ENCODE data around the gene TRIM24. TPM values are rescaled to one million over a fixed set of nuclear protein-coding genes. Genes with fewer than 3 reads are reported as not detected.

The TRIM24 gene
- total RNA-seq, 2 donors from 2014 or later = 16.2 to 18.1 TPM

- Mint-ChIP-seq H3K36me3 (ENCODE audit: insufficient read depth in 2 of 2) (peaks cover 19 to 59% of the 10 kb centered on the region in 2 donors), H3K4me3 (no peak overlapping the region), H3K27ac (no peak overlapping the region), H3K9me3 (peaks cover 0 to 5% of the 10 kb centered on the region in 2 donors), H3K4me1 (ENCODE audit: low read depth) (peaks cover 9% of the 10 kb centered on the region), H3K27me3 (ENCODE audit: low read depth) (no peaks in the 10 kb centered on the region)
- DNase-seq (no peak), ATAC-seq (replicated peaks in 1 of 2) (no peak)
Measured at GRCh38 chr7:138543739-138544138, 83.7 kb downstream of the TRIM24 start.

GRCh38 chr7:138545123-138545522 is 85.1 kb downstream of the TRIM24 start:
- Mint-ChIP-seq H3K27ac (no peak overlapping the region), H3K36me3 (ENCODE audit: insufficient read depth in 2 of 2) (peaks cover 27 to 61% of the 10 kb centered on the region in 2 donors), H3K4me1 (ENCODE audit: low read depth) (peaks cover 9% of the 10 kb centered on the region), H3K9me3 (peaks cover 3 to 5% of the 10 kb centered on the region in 2 donors), H3K4me3 (no peak overlapping the region), H3K27me3 (ENCODE audit: low read depth) (no peaks in the 10 kb centered on the region)
- DNase-seq (no peak), ATAC-seq (replicated peaks in 1 of 2) (no peak)

GRCh38 chr7:138546064-138546619 is 86.1 kb downstream of the TRIM24 start:
- H3K27ac Mint-ChIP-seq = no peak overlapping the region
- peaks cover 30 to 62% of the 10 kb centered on the region in 2 donors for H3K36me3 Mint-ChIP-seq (ENCODE audit: insufficient read depth in 2 of 2)
- H3K4me3 Mint-ChIP-seq = no peak overlapping the region
- H3K4me1 Mint-ChIP-seq (ENCODE audit: low read depth) = peaks cover 9% of the 10 kb centered on the region
- H3K9me3 Mint-ChIP-seq = peaks cover 4 to 5% of the 10 kb centered on the region in 2 donors
- ATAC-seq (replicated peaks in 1 of 2) (no peak), DNase-seq (no peak)
- H3K27me3 Mint-ChIP-seq (ENCODE audit: low read depth) = no peaks in the 10 kb centered on the region

- DNase-seq (no peak), ATAC-seq (replicated peaks in 1 of 2) (no peak)
- Mint-ChIP-seq H3K27me3 (ENCODE audit: low read depth) (no peaks in the 10 kb centered on the region), H3K27ac (no peak overlapping the region), H3K4me3 (no peak overlapping the region), H3K9me3 (peaks cover 4 to 5% of the 10 kb centered on the region in 2 donors), H3K4me1 (ENCODE audit: low read depth) (peaks cover 6% of the 10 kb centered on the region), H3K36me3 (ENCODE audit: insufficient read depth in 2 of 2) (peaks cover 31 to 62% of the 10 kb centered on the region in 2 donors)
Measured at GRCh38 chr7:138546829-138547228, 86.8 kb downstream of the TRIM24 start.

GRCh38 chr7:138549082-138549481 is 89.0 kb downstream of the TRIM24 start:
- Mint-ChIP-seq H3K9me3 (peaks cover 4 to 6% of the 10 kb centered on the region in 2 donors), H3K27ac (no peak overlapping the region), H3K4me1 (ENCODE audit: low read depth) (no peaks in the 10 kb centered on the region), H3K36me3 (ENCODE audit: insufficient read depth in 2 of 2) (peaks cover 41 to 66% of the 10 kb centered on the region in 2 donors), H3K4me3 (no peak overlapping the region), H3K27me3 (ENCODE audit: low read depth) (no peaks in the 10 kb centered on the region)
- DNase-seq (no peak), ATAC-seq (replicated peaks in 1 of 2) (no peak)

GRCh38 chr7:138550337-138550736 is 90.3 kb downstream of the TRIM24 start:
- ATAC-seq (replicated peaks in 1 of 2) = no peak
- H3K4me3 Mint-ChIP-seq = no peak overlapping the region
- H3K36me3 Mint-ChIP-seq (ENCODE audit: insufficient read depth in 2 of 2) = peaks cover 42 to 64% of the 10 kb centered on the region in 2 donors
- H3K9me3 Mint-ChIP-seq = peaks cover 4 to 6% of the 10 kb centered on the region in 2 donors
- DNase-seq = no peak
- H3K4me1 Mint-ChIP-seq (ENCODE audit: low read depth) = no peaks in the 10 kb centered on the region
- H3K27me3 Mint-ChIP-seq (ENCODE audit: low read depth) = no peaks in the 10 kb centered on the region
- H3K27ac Mint-ChIP-seq = no peak overlapping the region

GRCh38 chr7:138551102-138551501 is 91.0 kb downstream of the TRIM24 start:
- no peaks in the 10 kb centered on the region for H3K27me3 Mint-ChIP-seq (ENCODE audit: low read depth)
- H3K4me1 Mint-ChIP-seq (ENCODE audit: low read depth) = no peaks in the 10 kb centered on the region
- no peak for DNase-seq
- no peak for ATAC-seq (replicated peaks in 1 of 2)
- no peak overlapping the region for H3K27ac Mint-ChIP-seq
- peaks cover 4 to 6% of the 10 kb centered on the region in 2 donors for H3K9me3 Mint-ChIP-seq
- H3K4me3 Mint-ChIP-seq = no peak overlapping the region
- H3K36me3 Mint-ChIP-seq (ENCODE audit: insufficient read depth in 2 of 2) = peaks cover 41 to 64% of the 10 kb centered on the region in 2 donors

- H3K27ac Mint-ChIP-seq = no peak overlapping the region
- ATAC-seq (replicated peaks in 1 of 2) (no peak), DNase-seq (no peak)
- no peaks in the 10 kb centered on the region for H3K27me3 Mint-ChIP-seq (ENCODE audit: low read depth)
- H3K9me3 Mint-ChIP-seq = peaks cover 14 to 19% of the 10 kb centered on the region in 2 donors
- no peak overlapping the region for H3K4me3 Mint-ChIP-seq
- no peaks in the 10 kb centered on the region for H3K4me1 Mint-ChIP-seq (ENCODE audit: low read depth)
- H3K36me3 Mint-ChIP-seq (ENCODE audit: insufficient read depth in 2 of 2) = peaks cover 57 to 69% of the 10 kb centered on the region in 2 donors
Measured at GRCh38 chr7:138553805-138554204, 93.7 kb downstream of the TRIM24 start.

- ATAC-seq (replicated peaks in 1 of 2) (no peak), DNase-seq (no peak)
- H3K4me1 Mint-ChIP-seq (ENCODE audit: low read depth) = no peaks in the 10 kb centered on the region
- H3K4me3 Mint-ChIP-seq = no peak overlapping the region
- H3K9me3 Mint-ChIP-seq = peaks cover 14 to 17% of the 10 kb centered on the region in 2 donors
- H3K27me3 Mint-ChIP-seq (ENCODE audit: low read depth) = no peaks in the 10 kb centered on the region
- no peak overlapping the region for H3K27ac Mint-ChIP-seq
- peaks cover 53 to 70% of the 10 kb centered on the region in 2 donors for H3K36me3 Mint-ChIP-seq (ENCODE audit: insufficient read depth in 2 of 2)
Measured at GRCh38 chr7:138554674-138555073, 94.6 kb downstream of the TRIM24 start.

- Mint-ChIP-seq H3K27me3 (ENCODE audit: low read depth) (no peaks in the 10 kb centered on the region), H3K27ac (no peak overlapping the region), H3K36me3 (ENCODE audit: insufficient read depth in 2 of 2) (peaks cover 49 to 71% of the 10 kb centered on the region in 2 donors), H3K4me1 (ENCODE audit: low read depth) (no peaks in the 10 kb centered on the region), H3K4me3 (no peak overlapping the region), H3K9me3 (peaks cover 14 to 21% of the 10 kb centered on the region in 2 donors)
- ATAC-seq (replicated peaks in 1 of 2) (no peak), DNase-seq (no peak)
Measured at GRCh38 chr7:138555684-138556083, 95.6 kb downstream of the TRIM24 start.

GRCh38 chr7:138556771-138557484 is 96.9 kb downstream of the TRIM24 start:
- peaks cover 15 to 24% of the 10 kb centered on the region in 2 donors for H3K9me3 Mint-ChIP-seq
- H3K4me1 Mint-ChIP-seq (ENCODE audit: low read depth) = no peaks in the 10 kb centered on the region
- H3K36me3 Mint-ChIP-seq (ENCODE audit: insufficient read depth in 2 of 2) = peaks cover 50 to 70% of the 10 kb centered on the region in 2 donors
- no peaks in the 10 kb centered on the region for H3K27me3 Mint-ChIP-seq (ENCODE audit: low read depth)
- ATAC-seq (replicated peaks in 1 of 2) = no peak
- DNase-seq = no peak
- no peak overlapping the region for H3K27ac Mint-ChIP-seq
- H3K4me3 Mint-ChIP-seq = no peak overlapping the region

GRCh38 chr7:138559448-138559847 is 99.4 kb downstream of the TRIM24 start:
- ATAC-seq (replicated peaks in 1 of 2) = no peak
- Mint-ChIP-seq H3K9me3 (peaks cover 15 to 40% of the 10 kb centered on the region in 2 donors), H3K4me3 (no peak overlapping the region), H3K4me1 (ENCODE audit: low read depth) (no peaks in the 10 kb centered on the region), H3K27me3 (ENCODE audit: low read depth) (no peaks in the 10 kb centered on the region), H3K27ac (no peak overlapping the region), H3K36me3 (ENCODE audit: insufficient read depth in 2 of 2) (peaks cover 56 to 73% of the 10 kb centered on the region in 2 donors)
- no peak for DNase-seq

- Mint-ChIP-seq H3K4me1 (ENCODE audit: low read depth) (no peaks in the 10 kb centered on the region), H3K27me3 (ENCODE audit: low read depth) (no peaks in the 10 kb centered on the region), H3K9me3 (peaks cover 7 to 35% of the 10 kb centered on the region in 2 donors), H3K27ac (no peak overlapping the region), H3K4me3 (no peak overlapping the region), H3K36me3 (ENCODE audit: insufficient read depth in 2 of 2) (peaks cover 42 to 63% of the 10 kb centered on the region in 2 donors)
- DNase-seq = no peak
- no peak for ATAC-seq (replicated peaks in 1 of 2)
Measured at GRCh38 chr7:138563808-138564207, 103.7 kb downstream of the TRIM24 start.
